T-helper 2 cell treated with Interferon-gamma antibody and Interleukin-4, amounts not matched to agents 100 ng/mL and 5 ng/mL, for 36 hours (primary cell): ENCODE results near the gene FMNL3. TPM values are rescaled to one million over a fixed set of nuclear protein-coding genes. Genes with fewer than 3 reads are reported as not detected.
"Not testable (repeated sequence)": the region's sequence is repeated elsewhere in the genome, so short reads cannot be mapped to it uniquely, and the experiment has no call there.

Experiments used
- intact Hi-C: fragments of 100-400 bp; cut with micrococcal nuclease; formaldehyde crosslinking; loops from one replicate; pipeline ENCODE4 v1.15.1; 2023
- total RNA-seq: library from RNA; stranded (reverse); gene quantifications from 2 replicates; pipeline ENCODE4 v1.2.3, GENCODE V29; 2022

FMNL3 gene
- total RNA-seq, 1 donor from 2014 or later: 25.2 TPM

GRCh38 chr12:49716553-49716952 is 9.3 kb upstream of the FMNL3 start:
- intact Hi-C loops: no loop called here

- intact Hi-C loops: not testable (repeated sequence)
These were observed 6.7 kb upstream of the FMNL3 start for GRCh38 chr12:49713952-49714351.

GRCh38 chr12:49708851-49709250 is 1.6 kb upstream of the FMNL3 start:
- intact Hi-C loops: loop anchor here (5.0 to 10.0 kb wide), 2 partner anchors 47 to 144 kb away; partner anchors contain the start of gene MCRS1

GRCh38 chr12:49707812-49708147 is 575 bp upstream of the FMNL3 start:
- intact Hi-C loops: loop anchor here (1.0 to 10.0 kb wide), 6 partner anchors 34 to 143 kb away; partner anchors contain the start of genes MCRS1, PRPF40B and TMBIM6

- intact Hi-C loops: loop anchor here (1.0 to 10.0 kb wide), 6 partner anchors 35 to 142 kb away; partner anchors contain the start of genes MCRS1, PRPF40B and TMBIM6
These were observed 666 bp downstream of the FMNL3 start for GRCh38 chr12:49706351-49707127.

- intact Hi-C loops: loop anchor here (2.0 to 10.0 kb wide), 3 partner anchors 43 to 141 kb away; partner anchors contain the start of gene MCRS1
These were observed 1.6 kb downstream of the FMNL3 start for GRCh38 chr12:49705479-49706134.

DNA sequence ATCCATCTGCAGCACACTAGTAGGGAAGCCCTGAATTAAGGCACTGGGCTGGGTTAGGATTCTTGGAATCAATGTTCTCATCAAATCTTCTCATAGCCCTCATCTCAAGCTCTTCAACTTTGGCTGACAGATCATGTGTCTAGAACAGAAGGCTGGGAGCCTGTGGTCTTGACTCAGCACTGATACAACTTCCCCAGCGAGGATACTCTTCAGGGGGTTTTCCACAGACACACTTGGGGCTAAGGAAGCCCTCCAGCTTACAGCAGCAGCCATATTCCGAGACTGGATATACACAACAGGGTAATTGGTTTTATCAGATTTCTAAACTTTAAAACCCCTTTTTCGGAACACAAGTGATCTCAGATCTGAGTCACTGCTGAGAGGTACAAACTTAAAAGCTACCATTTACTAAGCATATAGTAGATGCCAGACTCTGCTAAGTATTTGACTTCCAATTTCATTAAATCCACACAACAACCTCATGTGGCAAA is 3.5 kb downstream of the FMNL3 start:
- intact Hi-C loops: loop anchor here (10.0 kb wide), 1 partner anchor 139 kb away; the partner anchor contains the start of gene MCRS1

DNA sequence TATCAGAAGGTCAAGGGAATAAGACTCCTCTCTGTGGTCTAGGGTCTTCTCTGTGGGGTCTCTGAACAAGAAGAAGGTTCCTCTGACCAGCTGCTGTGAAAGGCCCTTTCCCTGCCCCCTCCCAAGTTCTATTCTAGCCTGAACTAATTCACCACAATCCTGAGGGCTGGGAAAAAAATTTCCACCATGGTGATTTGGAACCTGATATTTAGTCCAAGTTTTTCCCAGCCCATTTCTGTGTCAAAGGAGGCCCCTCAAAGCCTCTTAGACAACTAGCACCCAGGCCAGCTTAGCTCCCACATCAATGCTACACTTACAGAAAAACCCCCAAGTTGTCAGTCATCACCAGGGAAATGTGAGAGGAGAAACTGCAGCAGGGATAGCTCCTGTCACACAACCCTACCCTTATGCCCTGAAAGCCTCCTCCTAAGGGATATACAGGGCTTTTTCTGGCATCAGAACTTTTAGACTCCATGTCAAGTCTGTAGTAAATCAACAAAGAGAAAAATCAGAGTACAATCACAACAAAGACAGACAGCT is 4.5 kb downstream of the FMNL3 start:
- intact Hi-C loops: loop anchor here (10.0 kb wide), 1 partner anchor 138 kb away; the partner anchor contains the start of gene MCRS1

DNA sequence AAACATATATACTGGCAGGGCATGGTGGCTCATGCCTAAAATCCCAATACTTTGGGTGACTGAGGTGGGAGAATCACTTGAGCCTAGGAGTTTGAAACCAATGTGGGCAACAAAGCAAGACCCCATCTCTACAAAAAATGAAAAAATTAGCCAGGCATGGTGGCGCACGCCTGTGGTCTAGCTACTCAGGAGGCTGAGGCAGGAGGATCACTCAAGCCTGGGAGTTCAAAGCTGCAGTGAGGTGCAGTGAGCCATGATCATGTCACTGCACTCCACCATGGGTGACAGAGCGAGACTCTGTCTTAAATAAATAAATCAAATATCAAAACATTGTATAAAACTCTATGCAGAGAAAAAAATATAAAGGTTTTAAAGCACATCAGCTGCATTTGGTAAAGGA is 5.2 kb downstream of the FMNL3 start:
- intact Hi-C loops: loop anchor here (10.0 kb wide), 1 partner anchor 137 kb away; the partner anchor contains the start of gene MCRS1

GRCh38 chr12:49698619-49699545 is 8.3 kb downstream of the FMNL3 start:
- intact Hi-C loops: loop anchor here (2.0 kb wide), 1 partner anchor 54 kb away; no protein-coding TSS in a partner anchor

- intact Hi-C loops: loop anchor here (2.0 kb wide), 1 partner anchor 53 kb away; no protein-coding TSS in a partner anchor
These were observed 9.4 kb downstream of the FMNL3 start for GRCh38 chr12:49697808-49698207.

DNA sequence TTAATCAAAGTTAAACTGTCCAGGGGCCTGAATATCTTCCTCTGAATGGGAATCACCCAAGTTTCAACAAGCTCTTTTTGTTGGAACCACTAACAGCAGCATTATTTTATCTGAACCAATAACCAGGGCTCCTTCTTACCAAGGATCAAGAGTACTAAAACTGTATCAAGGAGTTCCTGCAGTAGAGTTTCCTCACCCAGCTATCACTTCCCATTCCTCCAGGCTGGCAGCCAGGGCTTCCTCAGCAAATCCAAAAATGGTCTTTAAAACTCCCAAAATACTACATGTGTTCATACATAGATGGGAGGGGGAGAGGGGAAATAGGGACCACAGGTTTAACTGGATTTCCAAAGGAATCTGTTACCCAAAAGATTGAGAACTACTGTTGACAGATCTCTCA is 10.5 kb downstream of the FMNL3 start:
- intact Hi-C loops: no loop called here

DNA sequence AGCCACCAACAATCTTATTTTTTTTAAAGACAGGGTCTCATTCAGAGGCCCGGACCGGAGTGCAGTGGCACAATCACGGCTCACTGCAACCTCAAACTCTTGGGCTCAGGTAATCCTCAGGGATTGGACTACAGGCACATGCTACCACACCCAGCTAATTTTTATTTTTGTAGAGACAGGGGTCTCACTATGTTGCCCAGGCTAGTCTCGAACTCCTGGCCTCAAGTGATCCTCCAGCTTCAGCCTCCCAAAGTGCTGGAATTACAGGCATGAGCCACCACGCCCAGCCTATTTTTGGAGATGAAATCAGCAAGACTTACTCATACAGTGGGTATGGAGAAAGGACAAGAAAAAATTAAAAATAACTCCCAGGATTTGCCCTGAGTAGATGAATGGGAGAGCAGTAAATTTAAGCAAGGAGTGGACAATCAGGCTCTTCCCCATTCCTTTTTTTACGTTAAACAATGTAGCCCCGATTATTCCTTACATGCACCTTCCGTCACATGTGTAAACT is 13.2 kb downstream of the FMNL3 start:
- intact Hi-C loops: no loop called here

- intact Hi-C loops: no loop called here
These were observed 14.4 kb downstream of the FMNL3 start for GRCh38 chr12:49692851-49693250.

- intact Hi-C loops: no loop called here
These were observed 17.4 kb downstream of the FMNL3 start for GRCh38 chr12:49689785-49690184.

DNA sequence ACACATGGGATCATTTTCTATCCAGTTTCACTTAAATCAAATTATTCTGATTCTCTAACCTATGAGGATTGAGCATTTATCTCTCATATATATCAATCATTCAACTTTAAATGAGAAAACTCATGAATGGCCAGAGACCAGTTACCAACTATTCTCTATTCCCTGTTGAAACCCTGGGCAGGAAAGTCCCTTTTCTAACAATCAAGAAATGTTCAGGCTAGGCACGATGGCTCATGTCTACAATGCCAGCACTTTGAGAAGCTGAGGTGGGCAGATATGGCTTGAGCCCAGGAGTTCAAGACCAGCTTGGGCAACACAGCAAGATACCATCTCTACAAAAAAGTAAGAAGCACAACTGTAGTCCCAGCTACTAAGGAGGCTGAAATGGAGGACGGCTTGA is 18.0 kb downstream of the FMNL3 start:
- intact Hi-C loops: no loop called here

DNA sequence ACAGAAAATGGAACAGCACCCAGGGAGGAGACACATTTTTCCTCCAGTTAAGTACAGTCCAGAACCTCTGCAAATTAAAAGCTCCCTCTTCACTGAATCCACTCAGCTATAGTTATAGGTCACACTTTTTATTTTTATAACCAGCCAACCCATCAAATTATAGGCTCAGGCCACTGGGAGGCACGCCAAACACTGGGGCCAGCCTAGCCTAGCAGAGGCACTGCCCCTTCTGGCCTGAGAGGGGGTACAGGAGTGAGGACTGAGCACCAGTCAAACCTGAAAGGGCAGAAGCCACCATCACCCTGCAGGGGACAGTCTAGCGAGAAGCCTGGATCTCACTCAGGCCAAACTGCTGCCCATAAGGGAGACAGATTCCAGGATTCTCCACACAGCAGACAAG is 19.3 kb downstream of the FMNL3 start:
- intact Hi-C loops: no loop called here

DNA sequence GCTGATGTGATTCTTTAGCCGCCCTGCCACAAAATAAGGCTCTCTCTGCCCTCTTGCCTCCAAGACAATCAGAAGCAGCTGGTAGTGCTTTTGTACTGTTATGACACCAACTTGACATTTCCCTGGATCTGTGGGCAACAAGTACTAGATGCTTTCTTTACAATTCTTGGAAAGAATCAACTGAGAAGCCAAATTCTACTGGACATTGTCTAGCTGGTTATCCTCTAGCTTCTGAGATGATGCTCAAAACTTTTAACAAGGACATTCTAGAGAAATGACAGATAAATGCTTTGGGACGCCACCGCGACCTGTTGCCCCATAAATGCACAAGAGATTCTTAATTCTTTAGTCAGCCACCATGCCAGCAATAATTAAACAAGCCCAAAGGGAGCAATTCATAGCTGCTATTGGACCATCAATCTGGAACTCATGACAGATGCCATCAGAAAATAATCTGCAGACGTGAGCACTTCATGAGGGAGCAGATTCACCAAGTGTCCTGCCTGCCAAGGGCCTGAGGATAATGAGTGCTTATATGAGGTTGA is 22.8 kb downstream of the FMNL3 start:
- intact Hi-C loops: no loop called here

GRCh38 chr12:49683599-49684309 is 23.5 kb downstream of the FMNL3 start:
- intact Hi-C loops: no loop called here
